Measurements from ENCODE around the gene KCNK16. TPM values are rescaled to one million over a fixed set of nuclear protein-coding genes. Genes with fewer than 3 reads are reported as not detected.
"Not testable (repeated sequence)": the region's sequence is repeated elsewhere in the genome, so short reads cannot be mapped to it uniquely, and the experiment has no call there.

Gene KCNK16
- total RNA-seq, 2 donors from 2014 or later: not detected

- H3K27ac Mint-ChIP-seq: no peak overlapping the region
Observed at GRCh38 chr6:39294899-39295298, 27.6 kb downstream of the KCNK16 start.

GRCh38 chr6:39294133-39294532 lies 28.4 kb downstream of the KCNK16 start:
- no peak for ATAC-seq

More at GRCh38 chr6:39294899-39295298, 27.6 kb downstream of the KCNK16 start:
- no peaks in the 10 kb centered on the region for H3K4me1 Mint-ChIP-seq (ENCODE audit: low read depth in 2 of 2)
- ATAC-seq (no peak), DNase-seq (ENCODE audit: low spot score) (no peak)
- H3K4me3 Mint-ChIP-seq: no peak overlapping the region
- peaks cover 7 to 22% of the 10 kb centered on the region in 2 donors for H3K27me3 Mint-ChIP-seq
- H3K36me3 Mint-ChIP-seq: no peaks in the 10 kb centered on the region
- no peaks in the 10 kb centered on the region for H3K9me3 Mint-ChIP-seq

GRCh38 chr6:39292637-39293036 lies 29.9 kb downstream of the KCNK16 start:
- H3K4me1 Mint-ChIP-seq (ENCODE audit: low read depth in 2 of 2): peaks cover 0 to 10% of the 10 kb centered on the region in 2 donors
- DNase-seq (ENCODE audit: low spot score): no peak
- H3K36me3 Mint-ChIP-seq: no peaks in the 10 kb centered on the region
- H3K9me3 Mint-ChIP-seq: no peaks in the 10 kb centered on the region
- no peak for ATAC-seq
- H3K27ac Mint-ChIP-seq: no peak overlapping the region
- no peak overlapping the region for H3K4me3 Mint-ChIP-seq
- H3K27me3 Mint-ChIP-seq: peaks cover 9 to 28% of the 10 kb centered on the region in 2 donors

More at GRCh38 chr6:39294133-39294532, 28.4 kb downstream of the KCNK16 start:
- Mint-ChIP-seq H3K27me3 (peaks cover 7 to 22% of the 10 kb centered on the region in 2 donors), H3K4me1 (ENCODE audit: low read depth in 2 of 2) (peaks cover 0 to 4% of the 10 kb centered on the region in 2 donors), H3K36me3 (no peaks in the 10 kb centered on the region), H3K27ac (no peak overlapping the region), H3K4me3 (no peak overlapping the region), H3K9me3 (no peaks in the 10 kb centered on the region)
- DNase-seq (ENCODE audit: low spot score): no peak

- Mint-ChIP-seq H3K4me1 (ENCODE audit: low read depth in 2 of 2) (peaks cover 0 to 10% of the 10 kb centered on the region in 2 donors), H3K36me3 (no peaks in the 10 kb centered on the region), H3K27ac (no peak overlapping the region), H3K9me3 (no peaks in the 10 kb centered on the region), H3K4me3 (no peak overlapping the region), H3K27me3 (peaks cover 9 to 24% of the 10 kb centered on the region in 2 donors)
- ATAC-seq (peak; percentile 59 to 87), DNase-seq (ENCODE audit: low spot score) (no peak)
Observed at GRCh38 chr6:39289490-39289889, 33.0 kb downstream of the KCNK16 start.

GRCh38 chr6:39287601-39288000 lies 34.9 kb downstream of the KCNK16 start:
- peaks cover 0 to 10% of the 10 kb centered on the region in 2 donors for H3K4me1 Mint-ChIP-seq (ENCODE audit: low read depth in 2 of 2)
- ATAC-seq (no peak), DNase-seq (ENCODE audit: low spot score) (no peak)
- no peak overlapping the region for H3K4me3 Mint-ChIP-seq
- no peaks in the 10 kb centered on the region for H3K36me3 Mint-ChIP-seq
- H3K27ac Mint-ChIP-seq: no peak overlapping the region
- no peaks in the 10 kb centered on the region for H3K9me3 Mint-ChIP-seq
- H3K27me3 Mint-ChIP-seq: peaks cover 7 to 22% of the 10 kb centered on the region in 2 donors

- H3K36me3 Mint-ChIP-seq; H3K27ac Mint-ChIP-seq; DNase-seq (ENCODE audit: low spot score); H3K9me3 Mint-ChIP-seq; ATAC-seq; H3K4me1 Mint-ChIP-seq (ENCODE audit: low read depth in 2 of 2); H3K4me3 Mint-ChIP-seq: not testable (repeated sequence)
- H3K27me3 Mint-ChIP-seq: peaks cover 3 to 16% of the 10 kb centered on the region in 2 donors
Observed at GRCh38 chr6:39286596-39286995, 35.9 kb downstream of the KCNK16 start.

- no peaks in the 10 kb centered on the region for H3K36me3 Mint-ChIP-seq
- H3K27me3 Mint-ChIP-seq: peaks cover 0 to 12% of the 10 kb centered on the region in 2 donors
- no peaks in the 10 kb centered on the region for H3K9me3 Mint-ChIP-seq
- DNase-seq (ENCODE audit: low spot score) (no peak), ATAC-seq (no peak)
- no peak overlapping the region for H3K27ac Mint-ChIP-seq
- H3K4me3 Mint-ChIP-seq: no peak overlapping the region
- no peaks in the 10 kb centered on the region for H3K4me1 Mint-ChIP-seq (ENCODE audit: low read depth in 2 of 2)
Observed at GRCh38 chr6:39282774-39283173, 39.7 kb downstream of the KCNK16 start.

- no peak overlapping the region for H3K4me3 Mint-ChIP-seq
- H3K27me3 Mint-ChIP-seq: peaks cover 3 to 13% of the 10 kb centered on the region in 2 donors
- H3K9me3 Mint-ChIP-seq: no peaks in the 10 kb centered on the region
- DNase-seq (ENCODE audit: low spot score) (no peak), ATAC-seq (no peak)
- no peak overlapping the region for H3K27ac Mint-ChIP-seq
- no peaks in the 10 kb centered on the region for H3K36me3 Mint-ChIP-seq
- H3K4me1 Mint-ChIP-seq (ENCODE audit: low read depth in 2 of 2): no peaks in the 10 kb centered on the region
Observed at GRCh38 chr6:39281312-39281980, 41.1 kb downstream of the KCNK16 start.

- H3K36me3 Mint-ChIP-seq: no peaks in the 10 kb centered on the region
- DNase-seq (ENCODE audit: low spot score) (no peak), ATAC-seq (no peak)
- no peak overlapping the region for H3K27ac Mint-ChIP-seq
- H3K4me3 Mint-ChIP-seq: no peak overlapping the region
- H3K27me3 Mint-ChIP-seq: peaks cover 3 to 13% of the 10 kb centered on the region in 2 donors
- H3K4me1 Mint-ChIP-seq (ENCODE audit: low read depth in 2 of 2): no peaks in the 10 kb centered on the region
- H3K9me3 Mint-ChIP-seq: no peaks in the 10 kb centered on the region
Observed at GRCh38 chr6:39280247-39280731, 42.2 kb downstream of the KCNK16 start.

- no peaks in the 10 kb centered on the region for H3K4me1 Mint-ChIP-seq (ENCODE audit: low read depth in 2 of 2)
- no peak overlapping the region for H3K27ac Mint-ChIP-seq
- H3K4me3 Mint-ChIP-seq: no peak overlapping the region
- no peaks in the 10 kb centered on the region for H3K9me3 Mint-ChIP-seq
- H3K27me3 Mint-ChIP-seq: peaks cover 3 to 13% of the 10 kb centered on the region in 2 donors
- ATAC-seq (no peak), DNase-seq (ENCODE audit: low spot score) (no peak)
- no peaks in the 10 kb centered on the region for H3K36me3 Mint-ChIP-seq
Observed at GRCh38 chr6:39279539-39279938, 43.0 kb downstream of the KCNK16 start.

- Mint-ChIP-seq H3K27ac (no peak overlapping the region), H3K9me3 (no peaks in the 10 kb centered on the region), H3K4me3 (no peak overlapping the region), H3K27me3 (peaks cover 5 to 13% of the 10 kb centered on the region in 2 donors), H3K36me3 (no peaks in the 10 kb centered on the region), H3K4me1 (ENCODE audit: low read depth in 2 of 2) (no peaks in the 10 kb centered on the region)
- DNase-seq (ENCODE audit: low spot score): no peak
- no peak for ATAC-seq
Observed at GRCh38 chr6:39276379-39276995, 46.0 kb downstream of the KCNK16 start.

GRCh38 chr6:39274903-39275302 lies 47.6 kb downstream of the KCNK16 start:
- no peak for DNase-seq (ENCODE audit: low spot score)
- Mint-ChIP-seq H3K36me3 (no peaks in the 10 kb centered on the region), H3K4me1 (ENCODE audit: low read depth in 2 of 2) (no peaks in the 10 kb centered on the region), H3K27me3 (peaks cover 5 to 13% of the 10 kb centered on the region in 2 donors), H3K27ac (no peak overlapping the region), H3K4me3 (no peak overlapping the region), H3K9me3 (no peaks in the 10 kb centered on the region)
- ATAC-seq: no peak

- no peaks in the 10 kb centered on the region for H3K36me3 Mint-ChIP-seq
- peaks cover 5 to 13% of the 10 kb centered on the region in 2 donors for H3K27me3 Mint-ChIP-seq
- DNase-seq (ENCODE audit: low spot score) (no peak), ATAC-seq (no peak)
- no peak overlapping the region for H3K27ac Mint-ChIP-seq
- no peaks in the 10 kb centered on the region for H3K9me3 Mint-ChIP-seq
- no peak overlapping the region for H3K4me3 Mint-ChIP-seq
- H3K4me1 Mint-ChIP-seq (ENCODE audit: low read depth in 2 of 2): no peaks in the 10 kb centered on the region
Observed at GRCh38 chr6:39274471-39274870, 48.0 kb downstream of the KCNK16 start.

GRCh38 chr6:39273406-39273821 lies 49.1 kb downstream of the KCNK16 start:
- peaks cover 5 to 13% of the 10 kb centered on the region in 2 donors for H3K27me3 Mint-ChIP-seq
- H3K4me1 Mint-ChIP-seq (ENCODE audit: low read depth in 2 of 2): no peaks in the 10 kb centered on the region
- H3K36me3 Mint-ChIP-seq: no peaks in the 10 kb centered on the region
- ATAC-seq (no peak), DNase-seq (ENCODE audit: low spot score) (no peak)
- no peak overlapping the region for H3K27ac Mint-ChIP-seq
- H3K9me3 Mint-ChIP-seq: no peaks in the 10 kb centered on the region
- no peak overlapping the region for H3K4me3 Mint-ChIP-seq
